GM12874 (cell line): ENCODE data around the gene MAP4K4.

ENCODE experiments used
- TF ChIP-seq, protein P1 (sequence below): IDR thresholded peaks from 2 replicates; pipeline ENCODE4 v1.5.1; 2011; ENCODE audit warnings: low read depth, mild to moderate bottlenecking, control low read depth, low read length, moderate library complexity; ENCODE audit not compliant: insufficient read depth

Gene MAP4K4

DNA sequence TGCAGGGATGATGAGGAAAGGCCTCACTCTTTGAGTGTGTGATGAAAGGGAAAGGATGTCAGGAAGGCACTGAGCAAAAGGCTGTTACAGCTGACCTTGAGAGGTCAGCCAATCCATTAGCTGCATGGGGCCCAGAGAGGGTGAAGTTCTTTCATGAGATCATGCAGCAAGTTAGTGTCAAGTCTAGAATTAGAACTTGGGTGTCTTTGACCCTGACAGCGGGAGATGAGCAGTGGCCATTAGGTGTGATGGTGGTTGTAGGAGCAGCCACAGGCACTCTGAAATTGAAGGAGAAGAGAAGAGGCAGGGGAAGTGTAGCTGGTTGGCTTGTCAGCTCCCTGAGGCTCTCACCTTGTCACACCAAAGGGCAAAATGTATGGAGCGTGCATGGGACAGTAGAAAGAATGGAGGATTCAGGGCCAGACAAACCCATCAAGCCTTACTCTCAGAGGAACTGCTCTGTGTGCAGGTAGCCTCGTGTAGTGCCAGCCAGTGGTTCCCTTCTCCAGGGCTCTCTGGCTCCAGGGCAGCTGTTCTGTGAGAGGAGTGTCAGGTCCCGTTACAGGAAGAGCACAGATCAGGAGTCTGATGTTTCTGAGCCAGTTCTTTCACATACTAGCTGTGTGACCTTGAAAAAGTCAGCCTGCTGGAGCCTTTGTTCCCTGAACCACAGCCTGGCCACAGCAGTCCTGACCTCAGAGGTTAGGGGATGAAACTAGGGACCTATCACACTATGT, 35.9 kb downstream of the MAP4K4 start:
- TF ChIP-seq, protein P1, sequence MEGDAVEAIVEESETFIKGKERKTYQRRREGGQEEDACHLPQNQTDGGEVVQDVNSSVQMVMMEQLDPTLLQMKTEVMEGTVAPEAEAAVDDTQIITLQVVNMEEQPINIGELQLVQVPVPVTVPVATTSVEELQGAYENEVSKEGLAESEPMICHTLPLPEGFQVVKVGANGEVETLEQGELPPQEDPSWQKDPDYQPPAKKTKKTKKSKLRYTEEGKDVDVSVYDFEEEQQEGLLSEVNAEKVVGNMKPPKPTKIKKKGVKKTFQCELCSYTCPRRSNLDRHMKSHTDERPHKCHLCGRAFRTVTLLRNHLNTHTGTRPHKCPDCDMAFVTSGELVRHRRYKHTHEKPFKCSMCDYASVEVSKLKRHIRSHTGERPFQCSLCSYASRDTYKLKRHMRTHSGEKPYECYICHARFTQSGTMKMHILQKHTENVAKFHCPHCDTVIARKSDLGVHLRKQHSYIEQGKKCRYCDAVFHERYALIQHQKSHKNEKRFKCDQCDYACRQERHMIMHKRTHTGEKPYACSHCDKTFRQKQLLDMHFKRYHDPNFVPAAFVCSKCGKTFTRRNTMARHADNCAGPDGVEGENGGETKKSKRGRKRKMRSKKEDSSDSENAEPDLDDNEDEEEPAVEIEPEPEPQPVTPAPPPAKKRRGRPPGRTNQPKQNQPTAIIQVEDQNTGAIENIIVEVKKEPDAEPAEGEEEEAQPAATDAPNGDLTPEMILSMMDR = no peak

DNA sequence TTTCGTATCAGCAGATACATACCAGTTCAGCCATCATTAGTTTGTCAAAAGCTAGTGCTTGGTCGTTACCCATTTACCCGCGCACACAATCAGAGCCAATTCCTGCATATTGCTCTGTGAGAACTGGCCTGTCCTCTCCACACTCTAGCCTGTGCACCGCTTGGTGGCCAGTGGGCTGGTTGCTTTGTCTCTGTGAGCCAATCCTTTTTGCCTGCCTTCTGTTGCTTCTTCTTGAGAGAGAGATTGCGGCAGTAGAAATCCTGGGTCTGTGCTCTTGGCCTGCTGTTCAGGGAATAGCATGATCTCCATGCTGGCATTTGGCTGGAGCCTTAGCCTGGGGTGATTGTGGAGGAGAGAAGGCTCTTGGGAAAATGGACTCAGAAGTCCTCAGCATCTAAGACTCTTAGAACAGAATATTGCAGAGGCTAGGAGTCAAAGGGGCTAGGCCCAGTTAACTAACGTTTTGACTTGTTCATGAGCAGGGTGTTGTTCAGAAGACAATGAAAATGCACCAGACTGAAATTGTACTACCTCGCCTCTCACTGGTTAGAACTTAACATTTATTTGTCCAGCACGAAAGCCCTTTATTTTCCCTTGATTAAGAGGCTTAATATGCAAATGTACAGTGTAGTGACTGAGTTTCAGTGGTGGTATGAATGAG, 37.1 kb downstream of the MAP4K4 start:
- TF ChIP-seq, protein P1 = no peak

- TF ChIP-seq, protein P1 = no peak
These were observed 37.6 kb downstream of the MAP4K4 start for GRCh38 chr2:101735166-101735533.

DNA sequence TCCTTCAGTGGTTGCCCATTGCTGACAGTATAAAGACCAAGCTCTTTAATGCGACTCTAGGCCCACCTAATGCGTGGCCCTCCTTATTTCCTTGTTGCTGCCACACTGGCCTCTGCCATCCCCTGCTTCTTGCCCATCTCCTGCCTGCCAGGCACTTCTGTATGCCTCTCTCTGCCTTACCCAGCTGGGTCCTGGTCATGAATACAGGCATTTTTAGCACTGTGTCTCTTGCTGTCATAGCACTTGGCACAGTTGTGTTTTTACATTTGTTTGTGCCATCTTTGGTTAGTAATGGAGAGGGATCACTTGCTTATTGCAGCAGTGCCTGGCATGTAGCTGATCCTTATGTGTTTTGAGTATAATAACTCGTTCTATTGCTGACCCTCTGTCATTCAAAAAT, 38.7 kb downstream of the MAP4K4 start:
- TF ChIP-seq, protein P1 = no peak

GRCh38 chr2:101736861-101737291, 39.4 kb downstream of the MAP4K4 start:
- TF ChIP-seq, protein P1 = no peak

DNA sequence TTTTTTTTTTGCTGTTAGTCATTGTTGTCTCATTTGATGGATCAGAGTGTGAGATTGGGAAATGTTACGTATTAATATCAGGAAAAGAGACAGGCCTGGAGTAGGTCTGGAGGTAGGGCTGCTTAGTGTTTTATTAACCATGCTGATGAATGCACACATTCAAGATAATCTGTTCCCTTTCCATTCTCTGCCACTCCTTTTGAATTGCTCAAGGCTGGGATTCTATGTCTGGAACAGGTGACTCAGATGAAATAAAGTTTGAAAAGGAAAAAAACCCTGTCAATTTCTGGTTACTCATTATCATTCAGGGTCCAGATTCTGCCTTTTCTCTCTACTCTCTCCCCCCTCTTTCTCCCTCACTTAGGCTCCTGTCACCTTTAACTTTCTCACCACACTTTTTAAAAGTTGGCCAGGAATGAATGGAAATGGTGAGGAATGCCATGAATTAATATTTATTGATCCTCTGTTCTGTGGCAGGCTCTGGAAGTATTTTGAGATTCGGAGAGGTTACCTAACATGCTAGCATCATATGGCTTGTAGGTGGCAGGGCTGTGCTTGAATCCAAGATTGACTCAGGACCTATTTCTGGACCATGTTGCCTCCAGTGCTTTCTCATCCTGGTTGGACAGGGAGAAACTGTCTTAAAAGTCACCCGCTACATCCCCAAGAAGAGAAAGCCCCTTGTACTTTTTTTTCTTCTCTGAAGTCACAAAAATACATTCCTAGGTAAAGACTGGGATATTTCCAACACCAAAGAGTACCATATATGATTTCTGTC, 40.2 kb downstream of the MAP4K4 start:
- TF ChIP-seq, protein P1 = no peak

DNA sequence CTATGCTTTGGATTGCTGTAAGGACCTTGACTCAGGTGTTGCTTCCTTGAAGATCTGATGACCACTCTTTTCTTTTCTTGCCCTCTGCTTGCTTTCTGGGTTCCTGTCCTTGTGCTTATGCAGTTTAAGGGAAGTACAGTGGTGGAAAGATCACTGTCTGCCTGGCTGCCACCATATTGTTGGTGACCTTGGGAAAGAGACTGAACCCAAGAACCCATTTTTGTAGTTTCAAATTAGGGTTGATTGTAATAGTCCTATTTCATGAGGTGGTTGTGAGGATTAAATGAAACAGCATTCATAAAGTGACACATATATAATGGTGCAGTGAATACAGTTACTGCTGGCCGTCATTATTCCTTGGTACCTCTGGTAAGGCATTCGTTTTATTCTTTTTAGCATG, 41.1 kb downstream of the MAP4K4 start:
- TF ChIP-seq, protein P1 = no peak
